ENCODE measurements around the gene NOS3.

NOS3 gene

GRCh38 chr7:151053751-151054150 lies 62.9 kb downstream of the NOS3 start:
- no peak for DNase-seq (ENCODE audit: extremely low read depth in 1 of 2, low read depth in 1 of 2)

DNA sequence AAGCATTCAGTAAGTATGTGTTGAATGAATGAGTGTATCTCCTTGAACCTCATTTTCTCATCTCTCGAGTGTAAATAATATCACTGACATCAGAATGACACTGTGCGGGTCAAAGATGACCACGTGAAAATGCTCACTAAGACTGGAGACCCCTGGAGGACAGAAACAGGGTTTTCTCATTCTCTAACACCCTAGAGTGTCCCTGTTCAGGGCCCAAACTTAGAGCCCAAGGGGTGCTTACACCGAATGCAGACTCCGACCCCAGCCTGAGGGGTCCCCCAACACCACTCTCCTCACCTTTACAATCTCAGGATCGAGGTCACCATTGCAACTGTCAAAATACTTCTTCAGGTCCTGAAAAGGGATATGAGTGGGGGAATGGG lies 65.5 kb downstream of the NOS3 start:
- DNase-seq (ENCODE audit: extremely low read depth in 1 of 2, low read depth in 1 of 2) = no peak

GRCh38 chr7:151056666-151057505 lies 66.1 kb downstream of the NOS3 start:
- DNase-seq (ENCODE audit: extremely low read depth in 1 of 2, low read depth in 1 of 2) = no peak

DNA sequence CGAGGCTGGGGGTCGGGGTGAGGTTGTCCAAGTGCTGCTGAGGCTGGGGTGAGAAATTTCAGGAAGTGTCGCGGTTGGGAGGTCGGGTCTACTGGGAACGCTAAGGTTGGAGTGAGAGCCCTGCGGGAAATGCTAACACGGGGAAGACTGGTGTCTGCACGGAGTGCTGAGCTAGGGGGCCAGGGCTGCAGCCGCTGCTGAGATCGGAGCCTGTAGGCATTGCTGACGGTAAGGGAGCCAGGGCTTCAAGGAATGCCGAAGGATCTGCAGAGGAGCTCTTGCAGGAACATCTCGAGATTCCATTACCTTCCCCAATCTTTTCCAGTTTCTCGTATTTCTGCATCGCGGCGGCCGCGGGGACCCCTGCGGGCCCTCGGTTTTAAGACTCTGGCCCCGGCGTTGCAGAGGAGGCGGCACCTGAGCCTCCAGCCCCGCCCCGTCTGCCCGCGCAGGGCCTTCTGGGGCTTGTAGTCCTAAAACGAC lies 66.7 kb downstream of the NOS3 start, which contains the start of gene CDK5:
CDK5 (minus strand) TSS at position 392 of the 483 bp plus-strand sequence; CDS start at position 343, 49 bp downstream.
- no peak for DNase-seq (ENCODE audit: extremely low read depth in 1 of 2, low read depth in 1 of 2)

GRCh38 chr7:151057989-151058780 lies 67.4 kb downstream of the NOS3 start:
- peak; percentile 96 to 97 for DNase-seq (ENCODE audit: extremely low read depth in 1 of 2, low read depth in 1 of 2)

DNA sequence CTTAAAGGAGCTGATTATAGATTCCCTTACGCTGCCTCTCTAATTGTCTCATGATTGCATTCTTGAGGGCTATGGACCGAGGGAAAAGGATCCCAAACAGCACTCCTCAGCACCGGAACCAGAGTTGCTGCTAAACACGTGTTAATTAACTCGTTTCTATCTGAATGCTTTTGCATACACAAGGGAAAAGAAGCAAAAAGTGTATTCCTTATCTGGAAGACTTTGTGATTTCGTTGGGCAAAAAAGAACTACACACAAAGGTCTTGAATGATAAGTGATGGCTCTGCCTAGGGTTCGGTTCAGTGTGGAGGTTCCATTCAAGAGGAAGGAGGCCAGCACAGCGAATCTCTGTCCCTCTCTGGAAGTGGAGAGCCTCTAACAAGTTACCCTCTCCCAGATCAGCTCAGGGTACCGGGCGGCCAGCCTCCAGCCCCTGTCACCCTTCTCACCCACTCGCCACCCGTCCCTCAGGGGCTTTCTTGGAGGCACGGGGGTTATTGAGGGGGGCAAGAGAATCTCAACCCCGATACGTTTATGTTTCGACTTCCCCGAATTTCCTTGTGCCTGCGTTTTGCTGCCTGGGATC lies 68.1 kb downstream of the NOS3 start:
- no peak for DNase-seq (ENCODE audit: extremely low read depth in 1 of 2, low read depth in 1 of 2)

DNA sequence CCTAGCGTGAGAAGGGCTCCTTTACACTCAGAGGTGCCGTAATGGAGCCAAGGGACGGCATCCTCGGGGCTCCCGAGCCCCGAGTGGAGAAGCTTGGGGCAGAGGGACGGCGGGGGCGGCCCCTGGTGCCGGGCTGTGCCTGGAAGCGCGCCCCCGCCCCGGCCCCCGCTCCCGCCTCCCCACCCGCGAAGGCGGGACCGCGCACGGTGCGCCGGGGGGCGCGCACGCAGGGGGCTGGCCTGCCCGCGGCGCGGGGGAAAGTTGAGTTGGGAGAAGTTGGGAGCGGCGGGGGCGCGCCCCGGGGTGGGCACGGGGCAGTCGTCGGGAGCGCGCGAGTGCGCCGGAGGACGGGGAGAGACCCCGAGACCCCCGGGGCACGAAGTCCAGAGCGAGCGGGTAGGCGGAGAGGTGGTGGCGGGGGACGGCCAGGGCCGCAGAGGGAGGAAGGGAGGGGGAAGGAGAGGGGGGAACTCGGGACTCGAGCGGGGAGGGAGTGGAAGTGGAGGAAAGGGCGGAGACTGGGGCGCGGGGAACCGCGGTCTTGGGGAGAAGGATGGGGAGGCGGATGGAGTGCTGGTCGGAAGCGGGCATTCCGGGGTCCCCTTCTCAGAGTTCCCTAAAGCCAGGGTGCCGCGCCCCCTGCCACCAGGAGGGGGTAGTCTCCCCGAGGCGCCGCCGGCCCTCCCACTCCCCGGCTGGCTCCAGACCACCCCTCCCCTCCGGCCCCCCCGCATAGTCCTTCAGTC lies 68.7 kb downstream of the NOS3 start, which contains the start of gene SLC4A2:
SLC4A2 (plus strand) TSS at position 223 of the 746 bp plus-strand sequence. CDS start 2,399 bp downstream, outside the sequence.
- DNase-seq (ENCODE audit: extremely low read depth in 1 of 2, low read depth in 1 of 2) = peak in 1 of 2 donors; percentile 61

GRCh38 chr7:151060113-151060415 lies 69.2 kb downstream of the NOS3 start:
- DNase-seq (ENCODE audit: extremely low read depth in 1 of 2, low read depth in 1 of 2) = no peak

GRCh38 chr7:151060416-151061212 lies 69.8 kb downstream of the NOS3 start:
- no peak for DNase-seq (ENCODE audit: extremely low read depth in 1 of 2, low read depth in 1 of 2)

DNA sequence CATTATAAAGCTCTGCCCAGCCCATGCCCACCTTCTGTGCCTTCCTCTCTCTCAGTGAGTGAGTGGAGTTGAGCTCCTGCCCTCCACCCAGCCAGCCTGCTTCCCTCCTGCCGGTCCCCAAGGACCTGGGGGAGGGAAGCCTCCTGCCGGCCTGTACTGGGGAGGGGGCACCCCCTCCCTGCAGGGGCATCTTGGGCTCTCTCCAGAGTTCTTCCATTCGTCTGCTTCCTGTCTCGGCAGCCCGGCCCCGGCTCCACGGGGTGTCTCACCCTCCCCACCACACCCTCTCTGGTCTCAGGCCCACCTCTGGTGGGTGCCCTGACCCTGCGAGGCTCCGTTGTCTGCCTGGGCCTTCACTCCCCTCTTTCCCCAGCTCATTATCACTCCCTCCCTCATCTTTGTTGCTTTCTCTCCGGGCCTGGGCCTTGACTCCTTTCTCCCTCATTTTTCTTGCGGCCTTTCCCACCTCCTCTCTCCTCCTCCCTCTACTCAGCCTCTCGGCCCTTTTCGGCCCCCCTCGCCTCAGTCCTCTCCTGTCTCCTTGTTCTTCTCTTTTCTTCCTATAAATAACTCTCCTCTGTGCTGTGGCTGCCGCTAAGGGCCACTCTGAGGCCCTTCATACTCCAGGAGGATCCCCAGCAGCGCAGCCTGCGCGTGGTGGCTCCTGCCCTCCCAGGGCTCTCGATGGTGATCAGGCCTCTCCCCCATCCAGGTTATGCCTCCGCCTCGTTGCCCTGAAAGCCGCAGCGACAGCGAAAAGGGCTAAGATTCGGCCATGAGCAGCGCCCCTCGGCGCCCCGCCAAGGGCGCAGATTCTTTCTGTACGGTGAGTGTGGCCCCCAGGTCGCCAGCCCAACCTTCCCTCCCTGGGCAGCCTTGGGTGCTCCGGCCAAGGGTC lies 70.6 kb downstream of the NOS3 start:
- DNase-seq (ENCODE audit: extremely low read depth in 1 of 2, low read depth in 1 of 2) = no peak

DNA sequence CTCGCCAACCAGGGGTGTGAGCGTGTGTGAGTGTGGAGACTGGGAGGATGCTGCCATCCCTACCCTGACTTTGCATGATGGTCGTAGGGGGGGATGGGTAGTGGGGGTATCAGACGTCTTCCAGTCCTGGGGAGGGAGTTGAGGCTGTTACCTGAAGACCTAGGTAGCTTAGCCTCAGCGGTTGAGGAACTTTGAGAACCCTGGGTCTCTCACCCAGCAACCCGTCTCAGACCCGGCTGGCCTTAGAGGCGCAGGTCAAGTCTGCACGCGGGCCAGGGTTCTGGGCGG lies 71.2 kb downstream of the NOS3 start:
- DNase-seq (ENCODE audit: extremely low read depth in 1 of 2, low read depth in 1 of 2) = no peak

- no peak for DNase-seq (ENCODE audit: extremely low read depth in 1 of 2, low read depth in 1 of 2)
Measured at GRCh38 chr7:151062399-151063211, 71.8 kb downstream of the NOS3 start.

DNA sequence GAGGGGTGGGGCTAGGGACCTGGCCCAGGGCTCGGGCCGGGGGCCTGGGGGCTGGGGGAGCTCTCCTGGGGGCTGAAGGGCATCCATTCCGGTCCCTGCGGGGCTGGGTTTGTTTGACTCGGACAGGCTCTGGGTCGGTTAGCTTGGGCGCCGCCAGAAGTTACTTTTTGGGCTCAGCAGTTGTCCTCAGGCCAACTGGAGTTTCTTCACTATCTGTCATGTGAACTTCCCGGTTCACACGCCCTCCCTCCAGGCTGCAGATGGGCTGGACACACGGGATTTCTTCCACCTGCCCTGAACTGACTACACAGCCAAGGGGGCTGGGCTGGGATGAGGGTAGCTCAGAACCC lies 72.4 kb downstream of the NOS3 start:
- DNase-seq (ENCODE audit: extremely low read depth in 1 of 2, low read depth in 1 of 2) = no peak

Data from stimulated activated CD8-positive, alpha-beta memory T cell treated with anti-CD3 and anti-CD28 coated beads, Interleukin-7, amount 100 ng/mL, for 48 hours (primary cell).